Activated B cell treated with CpG ODN at 0.5 μM for 24 hours (primary cell): ENCODE data around the gene DAAM1. TPM values are rescaled to one million over a fixed set of nuclear protein-coding genes. Genes with fewer than 3 reads are reported as not detected.

Source experiments
- ATAC-seq: fragments of 200-7000 bp; cut with Tn5 transposase; one replicate; pipeline ENCODE4 v1.10.0; 2021; ENCODE audit warnings: low read depth, mild to moderate bottlenecking, moderate library complexity
- CTCF ChIA-PET: fragments of 350-600 bp; sonication (Branson Sonifier 250); formaldehyde crosslinking; loops from one replicate; lab custom pipeline; 2021; ENCODE audit warnings: antibody characterized with exemption; lab: Charles Lee
- POLR2A ChIA-PET: fragments of 350-600 bp; sonication (Branson Sonifier 250); formaldehyde crosslinking; loops from one replicate; lab custom pipeline; 2021; ENCODE audit warnings: antibody characterized with exemption; lab: Charles Lee
- DNase-seq: peaks from one replicate; pipeline ENCODE4 v3.0.0; 2022
- H3K27ac Mint-ChIP-seq: one replicate; pipeline ENCODE4 v1.8.0; 2020; ENCODE audit warnings: mixed read lengths
- H3K27me3 Mint-ChIP-seq: one replicate; pipeline ENCODE4 v1.8.0; 2021; ENCODE audit warnings: mixed read lengths
- H3K36me3 Mint-ChIP-seq: one replicate; pipeline ENCODE4 v1.8.0; 2021; ENCODE audit warnings: low read depth, mixed read lengths
- H3K4me1 Mint-ChIP-seq: one replicate; pipeline ENCODE4 v1.8.0; 2021; ENCODE audit warnings: mixed read lengths
- H3K4me3 Mint-ChIP-seq: one replicate; pipeline ENCODE4 v1.8.0; 2020; ENCODE audit warnings: mild to moderate bottlenecking, mixed read lengths
- H3K9me3 Mint-ChIP-seq: one replicate; pipeline ENCODE4 v1.8.0; 2020; ENCODE audit warnings: mixed read lengths
- intact Hi-C: fragments of 100-400 bp; cut with micrococcal nuclease; formaldehyde crosslinking; loops from one replicate; pipeline ENCODE4 v1.15.1; 2024
- total RNA-seq: library from RNA; stranded (reverse); gene quantifications from 2 replicates; pipeline ENCODE4 v1.2.3, GENCODE V29; 2022
- TF ChIP-seq, protein P1 (sequence below): fragments of 200-600 bp; IDR thresholded peaks from one replicate; pipeline ENCODE4 v1.8.0; 2022; ENCODE audit warnings: antibody characterized with exemption, mild to moderate bottlenecking

Gene DAAM1
- total RNA-seq, 1 donor from 2014 or later, result 38.7 TPM

DNA sequence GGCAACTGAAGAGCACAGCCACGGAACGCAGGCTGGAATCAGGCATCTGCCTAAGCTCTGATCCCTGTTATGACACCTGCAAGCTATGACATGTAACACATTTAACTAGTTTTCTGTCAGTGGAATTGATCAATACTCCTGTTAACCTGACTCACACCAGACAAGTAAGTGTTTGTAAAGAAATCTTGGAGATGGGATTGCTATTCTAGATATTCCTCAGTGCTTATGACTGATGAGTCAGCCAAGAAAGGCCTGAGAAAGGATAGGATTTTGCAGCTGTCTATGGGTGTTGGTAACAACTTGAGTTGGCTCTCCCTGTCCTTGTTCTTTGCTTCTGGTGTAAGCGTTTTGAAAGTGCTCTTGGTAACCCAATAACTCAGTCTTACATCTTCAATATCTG, 166.2 kb downstream of the DAAM1 start:
- TF ChIP-seq, protein P1, sequence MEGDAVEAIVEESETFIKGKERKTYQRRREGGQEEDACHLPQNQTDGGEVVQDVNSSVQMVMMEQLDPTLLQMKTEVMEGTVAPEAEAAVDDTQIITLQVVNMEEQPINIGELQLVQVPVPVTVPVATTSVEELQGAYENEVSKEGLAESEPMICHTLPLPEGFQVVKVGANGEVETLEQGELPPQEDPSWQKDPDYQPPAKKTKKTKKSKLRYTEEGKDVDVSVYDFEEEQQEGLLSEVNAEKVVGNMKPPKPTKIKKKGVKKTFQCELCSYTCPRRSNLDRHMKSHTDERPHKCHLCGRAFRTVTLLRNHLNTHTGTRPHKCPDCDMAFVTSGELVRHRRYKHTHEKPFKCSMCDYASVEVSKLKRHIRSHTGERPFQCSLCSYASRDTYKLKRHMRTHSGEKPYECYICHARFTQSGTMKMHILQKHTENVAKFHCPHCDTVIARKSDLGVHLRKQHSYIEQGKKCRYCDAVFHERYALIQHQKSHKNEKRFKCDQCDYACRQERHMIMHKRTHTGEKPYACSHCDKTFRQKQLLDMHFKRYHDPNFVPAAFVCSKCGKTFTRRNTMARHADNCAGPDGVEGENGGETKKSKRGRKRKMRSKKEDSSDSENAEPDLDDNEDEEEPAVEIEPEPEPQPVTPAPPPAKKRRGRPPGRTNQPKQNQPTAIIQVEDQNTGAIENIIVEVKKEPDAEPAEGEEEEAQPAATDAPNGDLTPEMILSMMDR, result no peak
- H3K9me3 Mint-ChIP-seq, result no peaks in the 10 kb centered on the region
- H3K4me3 Mint-ChIP-seq, result no peak overlapping the region
- DNase-seq (no peak), ATAC-seq (no peak)
- no peaks in the 10 kb centered on the region for H3K27me3 Mint-ChIP-seq
- ChIA-PET POLR2A (interaction anchor here (0.7 kb wide), 1 partner anchor 41 kb away, joined by 3 read pairs; no protein-coding TSS in a partner anchor), CTCF (no interaction called here)
- H3K36me3 Mint-ChIP-seq, result peaks cover 25% of the 10 kb centered on the region
- intact Hi-C loops, result loop anchor here (10.0 kb wide), 1 partner anchor 230 kb away; no protein-coding TSS in a partner anchor
- H3K4me1 Mint-ChIP-seq, result peaks cover 65% of the 10 kb centered on the region
- H3K27ac Mint-ChIP-seq, result peak overlapping the region; percentile 30

- H3K27me3 Mint-ChIP-seq, result no peaks in the 10 kb centered on the region
- no peak for DNase-seq
- peaks cover 69% of the 10 kb centered on the region for H3K4me1 Mint-ChIP-seq
- H3K27ac Mint-ChIP-seq, result no peak overlapping the region
- peaks cover 25% of the 10 kb centered on the region for H3K36me3 Mint-ChIP-seq
- intact Hi-C loops, result loop anchor here (10.0 kb wide), 1 partner anchor 230 kb away; no protein-coding TSS in a partner anchor
- no peak overlapping the region for H3K4me3 Mint-ChIP-seq
- H3K9me3 Mint-ChIP-seq, result no peaks in the 10 kb centered on the region
- TF ChIP-seq, protein P1, result no peak
- POLR2A ChIA-PET, result no interaction called here
- CTCF ChIA-PET, result no interaction called here
- no peak for ATAC-seq
These were observed 166.6 kb downstream of the DAAM1 start for GRCh38 chr14:59355091-59355490.

- TF ChIP-seq, protein P1, result no peak
- Mint-ChIP-seq H3K27me3 (no peaks in the 10 kb centered on the region), H3K4me3 (no peak overlapping the region), H3K36me3 (peaks cover 29% of the 10 kb centered on the region), H3K9me3 (no peaks in the 10 kb centered on the region), H3K4me1 (peaks cover 81% of the 10 kb centered on the region), H3K27ac (peak overlapping the region; percentile 81)
- DNase-seq (no peak), ATAC-seq (peak; percentile 46)
- CTCF ChIA-PET, result no interaction called here
- intact Hi-C loops, result loop anchor here (2.0 to 10.0 kb wide), 2 partner anchors 168 to 232 kb away; partner anchors contain the start of gene DAAM1
- POLR2A ChIA-PET, result interaction anchor here (0.6 kb wide), 1 partner anchor 807 kb away, joined by 6 read pairs; no protein-coding TSS in a partner anchor
These were observed 167.8 kb downstream of the DAAM1 start for GRCh38 chr14:59356312-59356711.

- intact Hi-C loops, result loop anchor here (2.0 to 10.0 kb wide), 2 partner anchors 168 to 232 kb away; partner anchors contain the start of gene DAAM1
- DNase-seq (no peak), ATAC-seq (peak; percentile 77)
- H3K4me1 Mint-ChIP-seq, result peaks cover 85% of the 10 kb centered on the region
- H3K27ac Mint-ChIP-seq, result peak overlapping the region; percentile 81
- peak overlapping the region; percentile 12 for H3K4me3 Mint-ChIP-seq
- POLR2A ChIA-PET, result interaction anchor here (0.6 kb wide), 2 partner anchors 37 to 807 kb away, joined by 5 to 6 read pairs; no protein-coding TSS in a partner anchor
- H3K27me3 Mint-ChIP-seq, result no peaks in the 10 kb centered on the region
- TF ChIP-seq, protein P1, result no peak
- no peaks in the 10 kb centered on the region for H3K9me3 Mint-ChIP-seq
- H3K36me3 Mint-ChIP-seq, result peaks cover 28% of the 10 kb centered on the region
- CTCF ChIA-PET, result no interaction called here
These were observed 168.3 kb downstream of the DAAM1 start for GRCh38 chr14:59356767-59357166.

DNA sequence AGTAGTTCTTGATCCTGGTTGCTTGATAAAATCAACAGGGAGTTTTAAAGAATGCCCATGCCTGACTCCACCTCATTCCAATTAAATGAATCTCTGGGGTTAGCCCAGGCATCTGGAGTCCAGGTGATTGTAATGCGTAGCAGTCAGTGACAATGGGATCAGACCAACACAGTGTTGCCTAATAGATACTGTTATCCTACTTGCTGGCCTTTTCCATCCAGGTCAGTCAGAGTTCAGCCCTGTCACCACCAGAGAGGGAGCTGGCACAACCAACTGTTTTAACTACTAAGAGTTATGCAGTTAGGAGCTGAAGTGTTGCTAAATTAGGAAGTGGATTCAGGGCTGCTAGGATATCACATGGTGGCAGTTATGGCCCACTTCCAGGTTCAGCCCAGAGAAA, 169.6 kb downstream of the DAAM1 start:
- H3K4me1 Mint-ChIP-seq, result peaks cover 84% of the 10 kb centered on the region
- ATAC-seq (no peak), DNase-seq (no peak)
- POLR2A ChIA-PET, result interaction anchor here (0.7 kb wide), 1 partner anchor 57 kb away, joined by 6 read pairs; no protein-coding TSS in a partner anchor
- no peaks in the 10 kb centered on the region for H3K27me3 Mint-ChIP-seq
- H3K27ac Mint-ChIP-seq, result no peak overlapping the region
- peaks cover 21% of the 10 kb centered on the region for H3K36me3 Mint-ChIP-seq
- TF ChIP-seq, protein P1, result no peak
- no peaks in the 10 kb centered on the region for H3K9me3 Mint-ChIP-seq
- intact Hi-C loops, result loop anchor here (10.0 kb wide), 1 partner anchor 233 kb away; no protein-coding TSS in a partner anchor
- no peak overlapping the region for H3K4me3 Mint-ChIP-seq
- CTCF ChIA-PET, result no interaction called here
